Panc1 (cell line): ENCODE results near the gene PREPL. TPM values are rescaled to one million over a fixed set of nuclear protein-coding genes. Genes with fewer than 3 reads are reported as not detected.

Source experiments
- ATAC-seq: fragments of 200-7000 bp; cut with Tn5 transposase; 2 replicates; pipeline ENCODE4 v1.9.1; 2020; ENCODE audit warnings: mild to moderate bottlenecking, moderate library complexity
- BruUV-seq: library from RNA; stranded (reverse); fragments of 400-500 nt; replicated peaks from 2 replicates; lab custom pipeline; 2021; lab: Mats Ljungman, UMichigan
- CTCF ChIA-PET: fragments of 300-600 bp; sonication (Branson Sonifier 250); formaldehyde crosslinking; loops from one replicate; lab custom pipeline; 2022; ENCODE audit warnings: antibody characterized with exemption; lab: Charles Lee
- POLR2A ChIA-PET: fragments of 300-600 bp; sonication (Branson Sonifier 250); formaldehyde crosslinking; loops from one replicate; lab custom pipeline; 2022; ENCODE audit warnings: antibody characterized with exemption; lab: Charles Lee
- DNase-seq: peaks from one replicate; pipeline ENCODE4 v3.0.0-alpha.2; 2010; ENCODE audit warnings: low read depth, low spot score
- H3K27ac ChIP-seq: 2 replicates; pipeline ENCODE4 v1.5.1; 2011; ENCODE audit warnings: mild to moderate bottlenecking, low read length, inconsistent platforms
- H3K27me3 ChIP-seq: fragments of 200-500 bp; sonication (Bioruptor generic); 2 replicates; pipeline ENCODE4 v1.6.0; 2014; ENCODE audit warnings: low read length, inconsistent platforms; ENCODE audit not compliant: control insufficient read depth, insufficient read depth
- H3K36me3 ChIP-seq: fragments of 200-500 bp; sonication (Bioruptor generic); 2 replicates; pipeline ENCODE4 v1.5.1; 2014; ENCODE audit warnings: inconsistent platforms, mild to moderate bottlenecking, low read length, moderate library complexity; ENCODE audit not compliant: control insufficient read depth, insufficient read depth
- H3K4me1 ChIP-seq: 2 replicates; pipeline ENCODE4 v1.5.1; 2011; ENCODE audit warnings: inconsistent platforms, mild to moderate bottlenecking, low read length, moderate library complexity; ENCODE audit not compliant: control insufficient read depth, insufficient read depth
- H3K4me3 ChIP-seq, 2 experiments: 2 replicates each; pipeline ENCODE4 v1.5.1; 2011 to 2012; ENCODE audit warnings: low read depth in 2 of 2, low read length in 2 of 2, mild to moderate bottlenecking in 2 of 2, inconsistent platforms in 1 of 2, moderate library complexity in 1 of 2
- H3K9me3 ChIP-seq: fragments of 200-500 bp; sonication (Bioruptor generic); 2 replicates; pipeline ENCODE4 v1.5.1; 2014; ENCODE audit warnings: low read depth, mild to moderate bottlenecking, inconsistent platforms, low read length, moderate library complexity; ENCODE audit not compliant: control insufficient read depth, insufficient read depth
- POLR2AphosphoS5 ChIP-seq: IDR thresholded peaks from 2 replicates; pipeline ENCODE4 v1.6.1; 2012; ENCODE audit warnings: mild to moderate bottlenecking, low read depth, low read length, moderate library complexity
- REST ChIP-seq, 2 experiments: IDR thresholded peaks; 2 replicates each; pipeline ENCODE4 v1.6.1; 2011 to 2012; ENCODE audit warnings: low read depth in 2 of 2, control low read depth in 1 of 2, low read length in 1 of 2, mild to moderate bottlenecking in 1 of 2, moderate library complexity in 1 of 2; ENCODE audit not compliant: insufficient read depth in 1 of 2
- SIN3A ChIP-seq: IDR thresholded peaks from 2 replicates; pipeline ENCODE4 v1.6.1; 2012; ENCODE audit warnings: low read depth, mild to moderate bottlenecking, low read length, moderate library complexity, borderline replicate concordance; ENCODE audit not compliant: insufficient read depth
- TCF7L2 ChIP-seq: IDR thresholded peaks from 2 replicates; pipeline ENCODE4 v1.6.1; 2011; ENCODE audit warnings: mild to moderate bottlenecking, low read depth, low read length, inconsistent platforms
- in situ Hi-C: cut with HindIII; loops from 2 replicates; pipeline ENCODE4 v1.10.0; 2016; ENCODE audit warnings: low sequenced_read_pairs, low pct_unique_long_range_greater_than_20kb
- intact Hi-C: fragments of 100-400 bp; cut with micrococcal nuclease; formaldehyde crosslinking; loops from one replicate; pipeline ENCODE4 v1.10.0; 2022; ENCODE audit not compliant: unreplicated experiment
- total RNA-seq: library from RNA; stranded (reverse); gene quantifications from one replicate; pipeline ENCODE4 v1.2.1, GENCODE V29; 2021; ENCODE audit not compliant: unreplicated experiment
- TF ChIP-seq, protein P1 (sequence below): fragments of 450-650 bp; IDR thresholded peaks from 2 replicates; pipeline ENCODE4 v1.5.1; 2017; ENCODE audit warnings: mild to moderate bottlenecking

The PREPL gene
- total RNA-seq, 1 experiment from 2014 or later = 42.5 TPM

DNA sequence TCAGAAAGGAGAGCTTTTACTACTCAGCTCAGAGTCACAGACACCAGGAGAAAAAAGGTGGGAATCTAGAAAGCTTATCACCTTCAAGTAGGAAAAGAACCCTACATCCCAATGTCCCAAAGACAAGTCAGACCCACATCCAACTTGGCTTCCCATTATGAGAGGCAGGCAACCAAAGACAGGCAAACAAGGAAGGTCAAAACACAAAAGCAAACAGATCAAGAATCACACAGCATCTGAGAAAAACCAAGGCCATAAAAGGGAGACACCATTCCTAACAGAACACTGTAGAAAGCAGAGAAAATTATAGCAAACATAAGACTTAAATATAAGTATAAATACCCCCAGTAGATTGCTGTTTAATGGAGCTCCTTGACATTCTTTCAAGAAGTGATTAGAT lies 45.3 kb downstream of the PREPL start:
- peaks cover 18% of the 10 kb centered on the region; the same call in 1 of the 2 replicates for H3K9me3 ChIP-seq
- TF ChIP-seq TCF7L2 (no peak), SIN3A (no peak), REST (IDR thresholded peaks at IDR 0.05; ENCODE audit: insufficient read depth in 1 of 2, low read depth in 2 of 2, low read length in 1 of 2) (no peak), POLR2AphosphoS5 (no peak)
- TF ChIP-seq, protein P1, sequence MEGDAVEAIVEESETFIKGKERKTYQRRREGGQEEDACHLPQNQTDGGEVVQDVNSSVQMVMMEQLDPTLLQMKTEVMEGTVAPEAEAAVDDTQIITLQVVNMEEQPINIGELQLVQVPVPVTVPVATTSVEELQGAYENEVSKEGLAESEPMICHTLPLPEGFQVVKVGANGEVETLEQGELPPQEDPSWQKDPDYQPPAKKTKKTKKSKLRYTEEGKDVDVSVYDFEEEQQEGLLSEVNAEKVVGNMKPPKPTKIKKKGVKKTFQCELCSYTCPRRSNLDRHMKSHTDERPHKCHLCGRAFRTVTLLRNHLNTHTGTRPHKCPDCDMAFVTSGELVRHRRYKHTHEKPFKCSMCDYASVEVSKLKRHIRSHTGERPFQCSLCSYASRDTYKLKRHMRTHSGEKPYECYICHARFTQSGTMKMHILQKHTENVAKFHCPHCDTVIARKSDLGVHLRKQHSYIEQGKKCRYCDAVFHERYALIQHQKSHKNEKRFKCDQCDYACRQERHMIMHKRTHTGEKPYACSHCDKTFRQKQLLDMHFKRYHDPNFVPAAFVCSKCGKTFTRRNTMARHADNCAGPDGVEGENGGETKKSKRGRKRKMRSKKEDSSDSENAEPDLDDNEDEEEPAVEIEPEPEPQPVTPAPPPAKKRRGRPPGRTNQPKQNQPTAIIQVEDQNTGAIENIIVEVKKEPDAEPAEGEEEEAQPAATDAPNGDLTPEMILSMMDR = no peak
- ATAC-seq (no peak), DNase-seq (no peak)
- no TSS peak for BruUV-seq
- H3K4me1 ChIP-seq = no peaks in the 10 kb centered on the region
- ChIA-PET POLR2A (no interaction called here), CTCF (no interaction called here)
- intact Hi-C loops (no loop called here), in situ Hi-C loops (no loop called here)
- no peak overlapping the region for H3K4me3 ChIP-seq
- H3K36me3 ChIP-seq = peaks cover 10% of the 10 kb centered on the region
- H3K27ac ChIP-seq = no peak overlapping the region
- H3K27me3 ChIP-seq = no peaks in the 10 kb centered on the region

DNA sequence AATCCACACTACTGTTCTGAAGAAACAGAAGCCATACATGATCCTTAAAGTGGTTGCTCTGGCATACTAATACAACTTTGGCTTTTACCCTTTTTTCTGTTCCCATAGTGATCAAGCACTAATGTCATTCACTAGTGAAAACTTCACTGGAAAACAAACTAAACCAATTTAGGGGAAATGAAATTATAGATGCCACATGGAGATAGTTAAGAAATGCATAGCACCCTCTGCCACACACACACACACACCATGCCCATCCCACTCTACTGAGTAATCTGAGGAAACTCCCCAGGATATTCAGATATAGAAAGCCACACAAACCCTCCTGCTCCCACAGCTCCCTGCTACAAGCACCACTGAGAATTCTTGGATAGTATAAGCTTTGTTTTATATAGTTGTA lies 46.9 kb downstream of the PREPL start:
- peaks cover 22% of the 10 kb centered on the region; the same call in 1 of the 2 replicates for H3K9me3 ChIP-seq
- ATAC-seq (no peak), DNase-seq (no peak)
- H3K27ac ChIP-seq = no peak overlapping the region
- intact Hi-C loops = no loop called here
- ChIA-PET CTCF (no interaction called here), POLR2A (no interaction called here)
- no peaks in the 10 kb centered on the region for H3K4me1 ChIP-seq
- no TSS peak for BruUV-seq
- TF ChIP-seq TCF7L2 = no peak
- TF ChIP-seq POLR2AphosphoS5 = no peak
- no peak for TF ChIP-seq REST (IDR thresholded peaks at IDR 0.05; ENCODE audit: insufficient read depth in 1 of 2, low read depth in 2 of 2, low read length in 1 of 2)
- TF ChIP-seq, protein P1 = no peak
- TF ChIP-seq SIN3A = no peak
- H3K36me3 ChIP-seq = peaks cover 3% of the 10 kb centered on the region; the same call in 1 of the 2 replicates
- no peak overlapping the region for H3K4me3 ChIP-seq
- no peaks in the 10 kb centered on the region for H3K27me3 ChIP-seq
- in situ Hi-C loops = no loop called here
